HG03460 (cell line): ENCODE results near the gene SMCO2.

Experiments used
- ATAC-seq: cut with Tn5 transposase; IDR thresholded peaks from one replicate; pipeline ENCODE4 v1.9.1; 2021; ENCODE audit not compliant: unreplicated experiment

Gene SMCO2

DNA sequence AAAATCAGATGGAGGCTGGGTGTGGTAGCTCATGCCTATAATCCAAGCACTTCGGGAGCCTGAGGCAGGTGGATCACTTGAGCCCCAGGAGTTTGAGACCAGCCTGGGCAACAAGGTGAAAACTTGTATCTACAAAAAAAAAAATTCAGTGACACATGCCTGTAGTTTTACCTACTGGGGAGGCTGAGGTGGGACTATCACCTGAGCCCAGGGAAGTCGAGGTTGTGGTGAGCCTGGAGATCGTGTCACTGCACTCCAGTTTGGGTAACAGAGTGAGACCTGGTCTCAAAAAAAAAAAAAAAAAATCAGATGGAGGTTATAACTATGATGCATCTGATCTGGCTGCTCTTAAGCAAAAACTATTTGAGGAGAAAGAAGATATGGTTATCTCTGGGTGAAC lies 50.9 kb downstream of the SMCO2 start:
- no peak for ATAC-seq

DNA sequence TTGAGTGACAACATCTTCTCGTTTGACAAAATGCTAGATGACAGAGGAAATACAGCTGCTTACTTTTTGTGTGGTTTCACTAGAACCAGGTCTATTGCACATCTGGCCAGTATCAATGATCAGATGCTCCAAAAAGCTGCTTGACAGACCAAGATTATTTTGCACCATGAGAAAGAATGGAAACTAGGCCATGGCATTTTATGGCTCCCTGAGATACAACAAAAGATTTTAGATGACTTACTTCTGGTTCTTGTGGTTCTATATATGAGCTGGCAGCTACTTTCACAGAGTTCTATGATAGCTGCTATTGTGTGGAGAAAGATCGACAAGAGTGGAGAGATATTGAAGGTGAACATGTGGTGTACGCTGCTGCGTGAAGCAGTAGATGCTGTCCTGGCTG lies 51.6 kb downstream of the SMCO2 start:
- peak; percentile 76 for ATAC-seq

DNA sequence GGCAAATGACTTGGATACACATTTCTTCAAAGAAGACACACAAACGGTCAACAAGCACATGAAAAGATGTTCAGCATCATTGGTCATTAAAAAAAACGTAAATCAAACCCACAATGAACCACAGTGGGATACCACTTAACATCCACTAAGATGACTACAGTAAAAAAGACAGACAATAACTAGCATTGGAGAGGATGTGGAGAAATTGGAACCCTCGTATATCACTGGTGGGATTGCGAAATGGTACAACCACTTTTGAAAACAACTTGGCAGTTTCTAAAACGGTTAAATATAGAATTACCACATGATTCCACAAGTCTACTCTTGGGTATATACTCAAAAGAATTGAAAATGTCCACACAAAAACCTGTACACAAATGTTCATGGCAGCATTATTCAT lies 52.2 kb downstream of the SMCO2 start:
- no peak for ATAC-seq

DNA sequence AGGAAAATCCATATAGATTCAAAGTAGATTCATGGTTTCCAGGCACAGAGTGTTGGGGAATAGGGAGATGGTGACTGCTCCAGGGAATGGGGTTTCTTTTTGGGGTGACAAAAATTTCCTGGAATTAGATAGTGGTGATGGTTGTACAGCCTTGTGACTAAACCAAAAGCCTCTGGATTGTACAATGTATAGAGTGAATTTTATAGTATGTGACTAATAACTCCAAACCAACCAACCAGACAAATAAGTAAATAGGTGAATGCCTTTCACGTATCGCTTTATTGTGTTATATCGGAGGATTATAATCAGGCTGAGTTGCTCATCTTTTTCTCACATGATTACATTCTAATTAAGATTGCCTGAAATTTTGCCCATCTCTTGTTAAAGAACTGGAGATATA lies 52.8 kb downstream of the SMCO2 start:
- ATAC-seq: no peak

DNA sequence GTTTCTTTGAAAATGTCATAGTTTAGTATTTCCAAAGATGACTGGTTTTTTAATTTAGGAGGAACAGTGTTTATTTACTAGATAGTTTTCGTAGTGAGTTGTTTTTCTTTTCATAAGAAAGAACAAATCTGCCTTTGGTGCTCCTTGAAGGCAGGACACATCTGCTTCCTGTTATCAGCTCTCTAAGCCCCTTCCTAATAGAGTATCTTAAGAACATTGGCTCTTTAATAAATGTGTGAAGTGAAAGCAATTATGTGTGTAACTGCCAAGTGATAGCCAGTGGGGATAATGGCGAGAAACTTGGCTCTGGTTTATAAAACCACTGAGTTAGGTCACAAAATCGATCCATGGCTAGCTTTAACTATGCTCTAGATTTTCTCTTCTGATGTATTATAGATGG lies 54.0 kb downstream of the SMCO2 start:
- ATAC-seq: no peak

DNA sequence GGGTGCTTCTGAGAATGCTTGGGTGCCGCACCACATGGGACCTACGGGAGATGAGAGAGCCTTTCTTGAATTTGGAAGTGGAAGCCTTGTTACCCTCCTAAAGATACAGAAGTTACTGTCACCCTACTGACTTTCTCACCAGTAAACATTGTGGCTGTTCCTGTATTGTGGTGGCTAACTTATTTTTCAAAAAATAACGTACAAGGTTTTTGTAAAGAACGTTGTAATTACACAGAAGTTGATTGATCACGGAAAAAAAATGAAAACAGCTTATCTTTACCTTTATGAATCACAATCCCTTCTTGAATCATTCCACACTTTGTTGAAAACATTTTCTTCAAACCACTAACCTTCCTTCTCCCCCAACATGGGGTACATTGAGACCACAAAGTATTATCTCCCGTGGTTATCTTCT lies 55.5 kb downstream of the SMCO2 start:
- no peak for ATAC-seq

DNA sequence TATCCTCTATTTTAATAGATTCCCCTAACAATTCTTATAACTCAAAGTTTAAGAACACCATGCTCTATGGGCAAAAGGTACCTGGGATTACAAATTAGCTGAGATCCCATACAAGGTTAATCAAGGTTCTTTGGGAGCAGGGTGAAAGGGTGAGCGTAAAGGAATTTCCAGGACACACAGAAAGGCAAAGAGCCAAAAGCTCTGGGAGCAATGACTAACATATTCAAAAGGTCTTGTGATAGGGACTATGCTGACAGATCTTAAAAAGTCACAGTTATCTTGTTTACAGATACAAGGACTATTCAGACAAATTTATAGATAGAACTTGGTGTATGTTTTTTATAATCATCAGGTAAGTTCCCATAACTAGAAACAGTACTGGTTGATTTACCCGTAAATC lies 58.0 kb downstream of the SMCO2 start:
- ATAC-seq: no peak

DNA sequence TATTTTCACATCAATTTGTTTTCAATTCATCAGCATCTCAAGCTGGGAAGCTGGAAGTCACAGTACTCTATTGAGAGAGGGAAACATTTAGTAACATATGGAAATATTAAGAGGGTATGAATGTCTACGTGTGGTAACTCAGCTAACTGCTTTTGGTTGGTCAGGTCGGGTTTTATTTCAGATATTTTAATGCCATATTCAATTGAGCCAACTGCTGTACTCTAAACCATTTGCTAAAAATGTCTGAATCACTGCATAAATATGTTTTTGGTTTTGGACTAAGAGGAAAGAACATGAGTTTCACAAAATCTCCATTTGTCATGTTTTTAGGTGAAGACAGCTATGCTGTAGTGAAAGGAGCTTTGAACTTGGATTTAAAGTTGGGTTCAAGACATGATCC lies 58.6 kb downstream of the SMCO2 start:
- no peak for ATAC-seq

DNA sequence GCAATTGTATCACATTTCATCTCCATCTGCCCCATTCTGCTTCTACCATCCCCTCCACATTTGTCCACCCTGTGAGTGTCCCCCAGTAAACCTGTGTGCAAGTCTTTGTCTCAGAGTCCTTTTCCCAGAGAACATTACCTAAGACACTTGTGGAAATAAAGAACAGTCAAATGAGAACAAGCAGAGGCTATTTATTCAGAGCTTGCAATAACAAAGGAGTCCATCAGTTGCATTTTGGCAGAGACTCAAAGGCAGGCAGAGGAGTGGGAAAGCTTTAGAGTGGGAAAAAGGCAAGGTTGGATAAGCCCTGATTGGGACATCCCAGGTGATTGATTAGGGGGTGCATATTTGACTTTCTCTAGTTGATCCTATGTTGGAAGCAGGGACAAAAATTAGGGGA lies 59.2 kb downstream of the SMCO2 start:
- no peak for ATAC-seq

DNA sequence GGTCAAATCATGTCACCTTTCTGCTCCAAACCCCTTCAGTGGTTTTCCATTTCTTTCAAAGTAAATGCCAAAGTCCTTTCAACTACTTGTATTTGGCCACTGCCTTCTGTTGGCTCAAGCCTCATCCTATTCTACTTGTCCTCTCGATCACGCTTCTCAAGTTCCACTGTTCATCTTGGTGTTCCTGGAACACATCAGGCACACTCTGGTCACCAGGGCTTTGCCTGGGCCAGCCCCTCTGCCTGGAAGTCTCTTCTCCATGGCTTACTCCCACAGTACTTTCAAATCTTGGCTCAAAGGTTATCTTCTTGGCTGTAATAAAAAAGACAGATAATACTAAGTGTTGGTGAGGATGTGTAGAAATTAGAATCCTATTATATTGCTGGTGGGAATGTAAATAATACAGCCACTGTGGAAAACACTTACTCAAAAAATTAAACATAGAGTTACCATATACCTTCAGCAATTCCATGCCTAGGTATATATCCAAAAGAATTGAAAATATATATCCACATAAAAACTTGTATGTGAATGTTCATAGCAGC lies 60.2 kb downstream of the SMCO2 start:
- ATAC-seq: no peak

DNA sequence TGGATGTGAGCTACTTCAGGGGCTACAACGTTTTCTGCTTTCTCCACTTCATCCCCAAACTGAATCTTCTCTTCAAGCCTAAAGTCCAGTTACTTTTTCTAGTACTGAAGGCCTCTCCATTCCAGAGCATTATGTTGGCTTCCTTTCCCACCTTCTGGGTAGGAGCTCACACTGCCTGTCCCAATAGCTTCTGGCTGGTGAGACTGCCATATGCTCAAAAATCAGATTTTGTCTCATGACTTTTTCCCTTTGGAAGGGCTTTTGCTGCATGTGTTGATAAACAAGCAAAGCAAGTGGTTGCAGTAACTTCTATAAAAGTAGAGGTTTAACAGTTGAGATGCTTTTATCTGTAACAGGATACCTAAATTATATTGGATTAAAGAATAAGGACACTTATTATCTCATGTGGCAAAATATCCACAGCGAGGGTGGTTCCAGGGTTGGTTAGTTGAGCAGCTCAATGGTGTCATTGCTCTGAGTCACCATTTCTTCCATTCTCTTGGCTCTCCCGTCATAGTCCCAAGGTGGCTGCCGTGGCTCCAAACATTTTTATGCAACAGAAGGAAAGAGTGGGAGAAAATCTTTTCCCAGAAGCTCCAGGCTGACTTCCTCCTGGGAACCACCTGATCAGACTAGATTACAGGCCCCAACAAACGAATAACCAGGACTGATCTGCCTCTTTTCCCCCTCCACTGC lies 62.3 kb downstream of the SMCO2 start:
- ATAC-seq: no peak

DNA sequence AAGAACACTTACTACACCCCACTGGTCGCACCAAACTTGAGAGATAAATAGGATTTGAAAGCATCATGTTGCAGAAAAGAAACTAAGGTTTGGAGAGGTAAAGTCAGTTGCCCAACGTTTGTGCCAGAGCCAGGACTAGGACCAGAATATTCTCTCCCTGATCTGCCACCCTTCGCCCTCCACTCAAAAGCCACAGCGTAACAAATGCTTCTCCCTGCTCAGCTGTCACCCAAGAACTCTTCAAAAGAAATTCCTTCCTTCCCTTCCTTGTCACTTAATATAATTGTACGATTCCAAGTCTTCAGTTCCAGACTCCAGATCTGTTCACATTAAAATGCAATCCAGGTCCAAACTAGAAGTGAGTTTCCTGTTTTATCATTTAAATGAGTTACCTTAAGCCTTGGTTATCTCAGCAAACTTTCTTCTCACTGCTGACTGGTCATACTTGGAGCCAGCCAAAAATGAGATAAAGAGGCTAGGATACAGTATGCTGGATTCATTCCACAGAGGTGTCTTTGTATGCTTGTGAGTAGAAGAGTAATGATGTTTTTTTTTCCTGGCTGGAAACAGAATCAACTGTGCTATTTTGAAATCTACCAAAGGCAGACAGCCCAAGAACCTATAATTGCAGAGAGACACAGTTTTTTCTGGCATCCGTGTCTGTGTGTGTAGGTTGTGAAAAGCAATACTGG lies 64.6 kb downstream of the SMCO2 start:
- ATAC-seq: no peak

DNA sequence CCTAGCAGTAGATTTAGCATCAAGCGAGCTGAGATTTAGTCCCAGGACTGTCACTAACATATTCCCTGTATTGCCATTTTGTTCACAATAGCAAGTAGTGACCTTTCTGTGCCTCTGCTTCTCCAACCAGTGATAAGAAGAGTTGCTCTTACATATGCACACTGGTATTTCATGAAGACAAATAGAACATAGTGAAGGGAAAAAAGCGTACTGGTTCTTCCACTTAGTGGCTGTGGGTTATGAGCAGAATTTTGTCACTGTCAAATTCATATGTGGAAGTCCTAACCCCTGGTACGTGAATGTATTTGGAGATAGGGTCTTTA lies 65.1 kb downstream of the SMCO2 start:
- no peak for ATAC-seq

DNA sequence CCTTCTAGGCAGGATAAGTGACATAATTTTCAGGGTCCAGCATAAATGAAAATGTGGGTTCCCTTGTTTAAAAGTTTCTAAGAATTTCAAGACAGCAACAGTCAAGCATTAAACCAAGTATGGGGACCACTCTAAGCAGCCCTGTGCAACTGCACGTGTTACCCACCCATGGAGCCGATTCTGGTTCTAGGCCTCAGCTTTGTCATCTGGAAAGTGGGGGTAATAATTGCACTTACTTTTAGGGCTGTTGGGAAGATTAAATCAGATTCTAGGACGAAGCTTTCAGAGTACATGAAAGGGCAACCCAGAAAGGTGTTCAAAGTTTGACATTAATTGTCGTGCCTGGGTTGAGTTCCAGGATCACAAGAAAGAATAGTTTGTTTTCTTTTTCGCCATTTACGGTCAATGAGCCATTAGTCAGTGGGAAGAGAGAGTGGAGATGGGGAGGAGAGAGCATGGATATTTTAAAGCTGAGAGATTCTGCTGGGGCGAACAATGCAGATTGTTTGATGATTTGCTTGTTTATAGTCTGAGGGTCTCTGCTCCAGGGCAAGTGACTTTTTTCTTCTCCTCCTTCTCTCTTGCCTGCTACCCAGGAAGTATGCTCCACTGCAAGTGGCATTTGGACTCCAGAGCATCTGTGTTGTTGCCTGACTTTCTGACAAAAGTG lies 66.8 kb downstream of the SMCO2 start:
- ATAC-seq: no peak

DNA sequence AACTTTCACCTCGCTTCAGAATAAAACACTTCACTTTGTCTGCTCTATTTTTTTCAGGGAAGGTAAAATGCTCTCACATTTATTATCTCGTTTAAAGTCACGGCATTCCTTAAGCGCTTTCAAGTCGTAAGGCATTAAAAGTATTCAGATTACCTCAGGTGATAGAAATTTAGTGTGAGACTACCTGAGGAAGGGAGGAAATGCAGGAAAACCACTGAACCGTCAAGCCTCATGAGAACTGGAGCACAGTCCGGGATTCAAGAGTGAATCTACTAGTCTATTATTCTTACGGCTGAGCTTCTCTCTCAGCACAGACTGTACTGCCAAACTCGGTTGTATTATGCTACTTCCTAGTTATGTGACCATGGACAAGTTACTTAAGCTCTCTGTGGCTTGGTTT lies 69.1 kb downstream of the SMCO2 start:
- ATAC-seq: no peak

DNA sequence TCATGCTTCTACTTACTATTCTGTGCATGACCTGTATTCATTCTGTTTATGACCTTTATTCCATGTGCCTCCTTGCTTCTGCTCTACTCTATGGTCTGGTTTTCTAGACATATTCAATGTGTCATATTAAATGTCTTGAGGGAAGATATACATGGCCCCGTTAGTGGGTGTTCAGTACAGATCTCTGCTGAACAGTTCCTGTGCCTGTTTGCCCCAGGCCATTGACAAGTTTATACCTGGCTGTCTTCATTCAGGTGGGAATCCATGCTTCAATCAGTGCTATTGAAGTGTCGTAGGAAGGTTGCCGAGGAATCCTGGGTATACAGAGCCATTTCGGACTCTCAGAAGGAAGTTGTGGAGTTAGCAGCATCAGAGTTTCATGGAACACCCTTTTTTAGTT lies 70.1 kb downstream of the SMCO2 start:
- no peak for ATAC-seq

DNA sequence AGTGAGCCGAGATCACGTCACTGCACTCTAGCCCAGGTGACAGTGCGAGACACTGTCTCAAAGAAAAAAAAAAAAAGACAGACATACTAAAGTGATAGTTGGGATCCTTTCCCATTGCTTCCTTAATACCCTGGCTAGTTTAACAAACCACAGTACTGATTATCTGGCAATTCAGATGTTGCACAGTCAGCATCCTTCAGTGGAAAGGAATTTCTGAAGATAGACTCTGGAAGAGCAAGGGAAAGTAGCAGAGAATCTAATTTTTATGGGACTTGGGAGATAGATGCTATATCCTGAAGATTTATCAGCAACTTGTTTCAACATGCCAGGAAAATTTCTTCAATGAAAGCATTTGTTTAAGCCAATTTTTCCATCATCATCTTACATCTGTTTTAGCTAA lies 71.0 kb downstream of the SMCO2 start:
- ATAC-seq: no peak

DNA sequence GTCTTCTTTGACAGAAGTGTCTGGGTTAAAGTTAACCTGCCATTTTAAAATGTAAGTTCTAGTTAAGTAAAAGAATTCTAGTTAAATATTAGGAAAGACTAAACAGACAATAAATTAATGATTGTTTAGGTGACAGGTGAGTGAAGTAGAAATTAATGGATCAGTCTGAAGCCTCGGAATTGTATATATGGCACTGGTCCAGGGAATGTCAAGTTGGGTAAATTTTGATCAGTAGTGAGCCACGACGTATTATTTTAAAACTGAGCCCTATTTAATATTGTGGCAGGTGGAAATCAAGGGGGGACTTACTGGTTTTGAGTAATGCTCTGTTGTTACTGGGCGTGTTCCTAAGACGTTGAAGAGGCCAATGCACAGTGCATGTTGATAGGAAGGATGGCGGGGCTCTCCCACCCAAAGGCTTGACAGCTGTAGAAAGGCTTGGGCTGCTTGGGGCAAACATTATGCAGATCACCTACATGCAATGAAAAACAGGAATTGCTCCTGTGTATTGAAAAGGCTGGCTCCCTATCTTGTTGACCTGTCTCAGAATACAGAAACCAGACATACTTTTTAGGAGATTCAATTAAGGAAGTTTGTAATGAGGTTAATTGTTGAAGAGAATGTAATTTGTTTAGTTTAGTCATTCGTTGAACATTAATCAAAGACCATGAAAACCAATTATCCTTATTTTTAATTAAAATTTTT lies 71.6 kb downstream of the SMCO2 start:
- no peak for ATAC-seq

DNA sequence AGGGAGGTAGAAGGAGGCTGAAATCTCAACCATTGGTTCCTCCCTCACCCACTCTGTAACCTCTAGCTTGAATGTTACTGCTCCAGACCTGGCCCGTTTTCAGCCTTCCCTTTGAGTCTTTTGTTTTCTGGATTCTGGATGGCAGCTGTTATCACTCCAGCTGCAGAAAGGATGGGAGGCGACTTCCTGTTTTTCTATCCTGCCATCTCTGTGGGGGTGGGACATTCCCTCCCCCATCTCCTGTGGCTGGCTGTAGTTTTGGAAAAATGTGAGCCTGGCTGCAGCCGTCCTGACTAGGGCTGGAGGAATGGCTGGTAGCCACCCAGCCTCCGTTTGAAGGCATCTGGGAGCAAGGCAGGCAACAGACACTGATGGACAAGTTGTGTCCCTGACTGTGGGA lies 74.5 kb downstream of the SMCO2 start:
- ATAC-seq: no peak

DNA sequence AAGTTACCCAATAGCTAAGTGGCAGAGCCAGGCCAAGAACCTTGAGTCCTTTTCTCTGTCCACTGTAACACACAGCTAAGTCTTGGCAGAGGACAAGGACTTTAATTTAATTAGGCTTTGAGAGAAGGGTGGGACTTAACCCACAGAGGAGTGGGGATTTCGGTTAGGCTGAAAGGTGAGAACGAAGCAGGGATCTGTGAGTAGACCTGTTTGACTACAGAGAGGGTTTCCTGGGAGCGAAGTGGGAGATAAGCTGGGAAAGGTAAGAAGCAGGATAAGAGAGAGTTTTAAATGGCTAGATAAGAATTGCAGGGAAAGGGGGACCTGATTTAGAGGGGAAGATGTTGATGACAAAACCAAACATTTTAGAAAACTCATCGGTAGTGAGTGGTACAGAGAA lies 75.4 kb downstream of the SMCO2 start:
- no peak for ATAC-seq

DNA sequence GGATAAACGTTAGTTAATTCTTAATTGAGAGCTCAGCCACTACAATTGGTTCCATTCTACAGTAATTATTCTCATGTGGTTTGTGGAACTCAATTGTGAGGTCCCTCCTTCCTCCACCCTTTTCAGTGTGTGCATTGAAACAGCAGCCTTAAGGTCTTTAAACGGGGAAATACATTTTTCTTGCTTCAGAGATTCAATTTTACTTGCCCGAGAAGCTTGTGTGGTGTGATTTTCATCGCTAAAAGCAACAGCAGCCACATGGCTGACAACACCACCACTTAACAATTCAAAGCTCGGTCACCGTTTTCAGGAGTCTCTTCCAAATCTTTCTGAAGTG lies 76.7 kb downstream of the SMCO2 start:
- peak; percentile 17 for ATAC-seq
